Measurements from ENCODE around the gene LDLRAD4. TPM values are rescaled to one million over a fixed set of nuclear protein-coding genes. Genes with fewer than 3 reads are reported as not detected.

LDLRAD4 gene
- polyA plus RNA-seq, 3 donors, result 1.7 to 8.5 (median 3.7) TPM

GRCh38 chr18:13366131-13366530, 147.6 kb downstream of the LDLRAD4 start:
- 61 to 82% (median 82%) methylated on average over 3 of the region's 3 CpGs for WGBS, 3 donors
- H3K27ac ChIP-seq (ENCODE audit: low read depth, low read length), result no peak overlapping the region

- WGBS, 3 donors, result 80 to 85% (median 81%) methylated on average over 8 of the region's 8 CpGs
- H3K27ac ChIP-seq (ENCODE audit: low read depth, low read length), result no peak overlapping the region
These were observed 148.0 kb downstream of the LDLRAD4 start for GRCh38 chr18:13366541-13366940.

- no peak overlapping the region for H3K27ac ChIP-seq (ENCODE audit: low read depth, low read length)
- WGBS, 3 donors, result 79 to 85% (median 84%) methylated on average over 26 of the region's 26 CpGs
These were observed 148.7 kb downstream of the LDLRAD4 start for GRCh38 chr18:13366962-13367892.

GRCh38 chr18:13368080-13368813, 149.7 kb downstream of the LDLRAD4 start:
- no peak overlapping the region for H3K27ac ChIP-seq (ENCODE audit: low read depth, low read length)
- WGBS, 3 donors, result 86 to 89% (median 86%) methylated on average over 13 of the region's 13 CpGs

GRCh38 chr18:13369353-13369752, 150.8 kb downstream of the LDLRAD4 start:
- WGBS, 3 donors, result 62 to 82% (median 81%) methylated on average over 9 of the region's 9 CpGs
- H3K27ac ChIP-seq (ENCODE audit: low read depth, low read length), result no peak overlapping the region

DNA sequence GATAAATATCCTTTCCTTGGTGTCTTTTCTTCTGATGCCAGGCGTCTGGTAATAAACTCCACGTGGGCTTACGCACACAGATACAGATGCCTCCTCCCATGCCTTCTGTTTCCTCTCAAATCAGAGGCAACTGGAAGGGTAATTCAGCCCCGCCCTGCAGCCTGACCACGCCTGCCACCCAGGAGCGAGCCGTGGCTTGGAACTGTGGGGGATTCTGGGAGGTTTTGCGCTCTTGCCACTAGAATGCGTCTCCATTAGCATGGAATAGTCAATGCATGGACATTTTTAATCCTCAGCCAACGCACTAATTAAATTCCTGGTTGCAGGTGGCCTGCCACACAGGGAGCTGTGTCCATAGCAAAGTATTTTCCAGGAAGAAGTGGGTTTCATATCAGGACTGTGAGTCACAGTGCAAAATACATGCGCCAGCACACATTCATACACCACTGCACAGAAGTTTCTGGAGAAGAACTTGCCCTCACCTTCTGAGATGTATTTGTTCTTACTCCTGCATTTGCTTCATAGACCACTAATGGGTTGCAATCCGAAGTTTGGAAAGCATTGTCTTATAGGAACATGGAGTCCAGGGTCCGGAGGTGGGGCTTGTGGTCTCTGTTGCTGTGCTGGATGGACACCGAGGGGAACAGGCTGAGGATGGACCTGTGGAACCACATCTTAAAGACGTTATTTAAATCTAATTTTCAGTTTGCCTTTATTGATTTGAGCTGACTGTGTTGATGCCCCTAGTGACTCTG, 151.4 kb downstream of the LDLRAD4 start:
- H3K27ac ChIP-seq (ENCODE audit: low read depth, low read length), result no peak overlapping the region
- WGBS, 3 donors, result 51 to 74% (median 66%) methylated on average over 15 of the region's 15 CpGs

DNA sequence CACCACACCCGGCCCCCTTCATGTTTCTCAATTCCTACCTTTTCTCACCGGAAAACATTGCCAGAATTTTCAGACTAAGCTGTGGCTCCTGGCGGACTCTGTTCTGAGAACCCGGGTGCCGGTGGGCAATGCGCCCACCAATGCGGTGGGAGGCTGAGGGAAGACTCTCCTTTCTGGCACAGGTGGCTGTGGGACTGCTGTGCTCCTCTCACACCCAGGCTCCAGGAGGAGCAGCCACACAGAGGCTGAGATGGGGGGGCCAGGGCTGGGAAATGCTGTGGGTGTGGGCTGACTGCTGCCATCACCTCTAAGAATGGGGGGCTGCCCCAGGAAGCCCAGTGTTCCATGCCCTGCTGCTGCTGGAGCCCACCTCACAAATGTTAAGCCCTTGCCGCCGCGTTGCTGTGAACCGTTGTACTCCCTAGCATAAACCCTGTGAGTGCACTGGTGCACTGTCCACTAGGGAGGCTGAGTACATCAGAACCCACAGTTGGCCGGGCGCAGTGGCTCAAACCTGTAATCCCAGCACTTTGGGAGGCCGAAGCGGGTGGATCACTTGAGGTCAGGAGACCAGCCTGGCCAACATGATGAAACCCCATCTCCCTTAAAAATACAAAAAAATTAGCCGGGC, 152.6 kb downstream of the LDLRAD4 start:
- 92 to 97% (median 96%) methylated on average over 16 of the region's 16 CpGs for WGBS, 3 donors
- no peak overlapping the region for H3K27ac ChIP-seq (ENCODE audit: low read depth, low read length)

- H3K27ac ChIP-seq (ENCODE audit: low read depth, low read length), result no peak overlapping the region
- 78 to 84% (median 80%) methylated on average over 10 of the region's 10 CpGs for WGBS, 3 donors
These were observed 153.3 kb downstream of the LDLRAD4 start for GRCh38 chr18:13371689-13372418.

GRCh38 chr18:13372531-13372951, 154.0 kb downstream of the LDLRAD4 start:
- no peak overlapping the region for H3K27ac ChIP-seq (ENCODE audit: low read depth, low read length)
- 84 to 89% (median 88%) methylated on average over 8 of the region's 8 CpGs for WGBS, 3 donors

GRCh38 chr18:13374096-13374467, 155.5 kb downstream of the LDLRAD4 start:
- 82 to 97% (median 92%) methylated on average over 4 of the region's 4 CpGs for WGBS, 3 donors
- H3K27ac ChIP-seq (ENCODE audit: low read depth, low read length), result no peak overlapping the region

- 72 to 73% (median 72%) methylated on average over 17 of the region's 17 CpGs for WGBS, 3 donors
- H3K27ac ChIP-seq (ENCODE audit: low read depth, low read length), result no peak overlapping the region
These were observed 156.1 kb downstream of the LDLRAD4 start for GRCh38 chr18:13374468-13375301.

DNA sequence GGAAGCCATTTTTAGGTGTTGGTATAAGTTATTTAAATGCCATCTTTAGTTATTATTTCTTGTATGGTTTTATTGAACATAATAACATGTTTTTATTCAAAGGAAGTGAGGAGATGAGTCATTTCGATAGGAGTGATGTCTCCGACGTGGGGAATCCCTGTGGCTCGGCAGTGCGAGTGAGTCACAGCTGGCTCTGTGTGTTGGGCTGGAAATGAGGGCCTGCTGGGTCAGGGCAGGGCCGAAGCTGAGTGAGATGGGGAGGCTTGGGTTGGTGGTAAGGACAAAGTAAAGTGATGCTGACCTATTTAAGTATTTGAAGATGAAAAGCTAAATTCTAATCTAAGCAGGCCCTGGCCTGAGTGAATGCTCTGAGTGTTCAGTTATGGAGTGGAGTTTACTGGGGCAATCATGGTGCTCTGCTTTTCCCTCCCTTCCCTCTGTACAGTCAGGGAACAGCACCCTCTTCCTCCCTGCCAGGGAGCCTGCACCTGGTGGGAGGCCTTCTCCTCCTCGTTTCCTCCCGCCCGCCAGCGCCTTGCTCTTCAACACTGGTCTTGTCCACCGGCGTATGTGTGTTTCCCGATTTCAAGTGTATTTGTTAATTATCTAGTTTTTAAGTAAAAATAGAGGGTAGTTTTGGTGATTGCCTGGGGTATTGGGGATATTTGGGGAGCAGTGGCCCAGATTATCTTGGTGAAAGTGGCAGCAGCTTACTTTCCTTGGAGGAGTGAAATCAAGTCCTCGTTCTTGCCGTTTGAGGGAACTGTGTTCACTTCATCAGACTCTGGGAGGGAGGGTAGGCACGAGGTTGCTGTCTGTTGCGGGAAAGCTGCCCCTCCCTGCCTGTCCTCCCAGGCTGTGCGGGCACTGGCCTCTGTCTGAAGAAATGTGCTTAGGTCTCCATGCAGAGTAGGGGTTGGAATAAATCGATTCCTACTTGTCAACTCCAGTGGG, 157.0 kb downstream of the LDLRAD4 start:
- H3K27ac ChIP-seq (ENCODE audit: low read depth, low read length), result peak overlapping the region; percentile 71
- 68 to 77% (median 72%) methylated on average over 19 of the region's 19 CpGs for WGBS, 3 donors

DNA sequence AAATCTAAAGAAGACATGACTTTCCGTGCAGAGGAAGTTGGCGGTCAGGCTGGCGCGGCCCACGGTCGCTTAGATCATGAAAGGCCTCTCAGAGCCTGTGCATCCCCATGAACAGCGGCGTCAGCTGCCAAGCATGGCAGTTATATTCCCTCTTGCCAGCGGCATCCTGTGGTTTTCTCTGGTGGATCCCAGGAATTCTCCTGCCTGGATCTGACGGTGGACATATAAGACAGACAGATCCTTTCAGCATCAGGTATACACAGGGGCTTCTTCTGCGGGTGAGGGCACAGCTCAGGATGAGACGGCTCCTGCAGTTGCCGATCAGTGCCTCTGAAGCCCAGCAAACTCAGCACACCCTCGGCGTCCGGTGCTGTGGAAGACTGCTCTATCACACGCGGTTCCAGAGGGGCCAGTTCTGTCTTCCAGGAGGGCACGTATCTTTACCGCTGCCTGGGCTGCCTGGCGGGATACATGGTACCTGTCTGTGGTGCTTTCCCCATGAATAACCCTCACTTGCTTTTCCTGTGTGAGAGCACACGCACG, 157.8 kb downstream of the LDLRAD4 start:
- 88 to 92% (median 91%) methylated on average over 23 of the region's 23 CpGs for WGBS, 3 donors
- H3K27ac ChIP-seq (ENCODE audit: low read depth, low read length), result no peak overlapping the region

GRCh38 chr18:13376841-13377351, 158.3 kb downstream of the LDLRAD4 start:
- no peak overlapping the region for H3K27ac ChIP-seq (ENCODE audit: low read depth, low read length)
- 80 to 83% (median 82%) methylated on average over 14 of the region's 14 CpGs for WGBS, 3 donors

GRCh38 chr18:13377496-13377895, 158.9 kb downstream of the LDLRAD4 start:
- WGBS, 3 donors, result 64 to 86% (median 68%) methylated on average over 8 of the region's 8 CpGs
- H3K27ac ChIP-seq (ENCODE audit: low read depth, low read length), result no peak overlapping the region
